ENCODE data around the gene ITGA6. TPM values are rescaled to one million over a fixed set of nuclear protein-coding genes. Genes with fewer than 3 reads are reported as not detected.

The ITGA6 gene
- total RNA-seq, 2 experiments from 2014 or later, result 7.8 to 7.9 TPM

GRCh38 chr2:172402198-172402597 lies 25.2 kb upstream of the ITGA6 start:
- no peak overlapping the region for H3K4me3 Mint-ChIP-seq
- no peaks in the 10 kb centered on the region for H3K36me3 Mint-ChIP-seq (ENCODE audit: low read depth)
- no peak for ATAC-seq
- H3K27ac Mint-ChIP-seq, result no peak overlapping the region
- ChIA-PET CTCF (interaction anchor here (1.1 kb wide), 1 partner anchor 22 kb away, joined by 3 read pairs; no protein-coding TSS in a partner anchor), POLR2A (no interaction called here)
- H3K9me3 Mint-ChIP-seq (ENCODE audit: low read depth), result no peaks in the 10 kb centered on the region
- intact Hi-C loops (cut with DNase I, micrococcal nuclease), result no loop called here
- no peak for DNase-seq
- H3K27me3 Mint-ChIP-seq, result no peaks in the 10 kb centered on the region
- H3K4me1 Mint-ChIP-seq, result no peaks in the 10 kb centered on the region

GRCh38 chr2:172403402-172403801 lies 24.0 kb upstream of the ITGA6 start:
- no peaks in the 10 kb centered on the region for H3K36me3 Mint-ChIP-seq (ENCODE audit: low read depth)
- no peaks in the 10 kb centered on the region for H3K9me3 Mint-ChIP-seq (ENCODE audit: low read depth)
- ATAC-seq, result no peak
- DNase-seq, result no peak
- ChIA-PET POLR2A (no interaction called here), CTCF (interaction anchor here (0.9 to 1.7 kb wide), 4 partner anchors 20 to 183 kb away, joined by 3 to 8 read pairs (median 4); no protein-coding TSS in a partner anchor)
- peaks cover 1% of the 10 kb centered on the region for H3K27me3 Mint-ChIP-seq
- no peak overlapping the region for H3K4me3 Mint-ChIP-seq
- no peaks in the 10 kb centered on the region for H3K4me1 Mint-ChIP-seq
- intact Hi-C loops (cut with DNase I, micrococcal nuclease), result no loop called here
- no peak overlapping the region for H3K27ac Mint-ChIP-seq

GRCh38 chr2:172403881-172404468 lies 23.4 kb upstream of the ITGA6 start:
- peaks cover 1% of the 10 kb centered on the region for H3K27me3 Mint-ChIP-seq
- H3K27ac Mint-ChIP-seq, result no peak overlapping the region
- no peak for ATAC-seq

GRCh38 chr2:172404824-172405223 lies 22.6 kb upstream of the ITGA6 start:
- H3K27ac Mint-ChIP-seq, result no peak overlapping the region
- H3K27me3 Mint-ChIP-seq, result peaks cover 1% of the 10 kb centered on the region
- intact Hi-C loops (cut with DNase I, micrococcal nuclease), result no loop called here
- H3K4me3 Mint-ChIP-seq, result no peak overlapping the region
- H3K36me3 Mint-ChIP-seq (ENCODE audit: low read depth), result no peaks in the 10 kb centered on the region
- POLR2A ChIA-PET, result no interaction called here
- DNase-seq (no peak), ATAC-seq (no peak)
- no peaks in the 10 kb centered on the region for H3K4me1 Mint-ChIP-seq
- CTCF ChIA-PET, result interaction anchor here (1.7 kb wide), 1 partner anchor 18 kb away, joined by 8 read pairs; no protein-coding TSS in a partner anchor
- H3K9me3 Mint-ChIP-seq (ENCODE audit: low read depth), result no peaks in the 10 kb centered on the region

More at GRCh38 chr2:172403881-172404468, 23.4 kb upstream of the ITGA6 start:
- Mint-ChIP-seq H3K4me1 (no peaks in the 10 kb centered on the region), H3K4me3 (no peak overlapping the region), H3K36me3 (ENCODE audit: low read depth) (no peaks in the 10 kb centered on the region), H3K9me3 (ENCODE audit: low read depth) (no peaks in the 10 kb centered on the region)
- no peak for DNase-seq
- ChIA-PET POLR2A (no interaction called here), CTCF (interaction anchor here (0.9 to 1.7 kb wide), 3 partner anchors 19 to 184 kb away, joined by 3 to 8 read pairs (median 5); no protein-coding TSS in a partner anchor)
- intact Hi-C loops (cut with DNase I, micrococcal nuclease), result no loop called here

- ATAC-seq, result no peak
- Mint-ChIP-seq H3K27ac (no peak overlapping the region), H3K27me3 (peaks cover 1% of the 10 kb centered on the region), H3K4me3 (no peak overlapping the region), H3K4me1 (no peaks in the 10 kb centered on the region), H3K36me3 (ENCODE audit: low read depth) (no peaks in the 10 kb centered on the region), H3K9me3 (ENCODE audit: low read depth) (no peaks in the 10 kb centered on the region)
- ChIA-PET POLR2A (no interaction called here), CTCF (no interaction called here)
- intact Hi-C loops (cut with DNase I, micrococcal nuclease), result no loop called here
- no peak for DNase-seq
These were observed 21.7 kb upstream of the ITGA6 start for GRCh38 chr2:172405673-172406072.

GRCh38 chr2:172408143-172408766 lies 19.1 kb upstream of the ITGA6 start:
- H3K36me3 Mint-ChIP-seq (ENCODE audit: low read depth), result no peaks in the 10 kb centered on the region
- DNase-seq (no peak), ATAC-seq (no peak)
- ChIA-PET POLR2A (no interaction called here), CTCF (interaction anchor here (1.7 kb wide), 1 partner anchor 53 kb away, joined by 6 read pairs; no protein-coding TSS in a partner anchor)
- no peak overlapping the region for H3K4me3 Mint-ChIP-seq
- peaks cover 1% of the 10 kb centered on the region for H3K27me3 Mint-ChIP-seq
- H3K9me3 Mint-ChIP-seq (ENCODE audit: low read depth), result no peaks in the 10 kb centered on the region
- intact Hi-C loops (cut with DNase I, micrococcal nuclease), result no loop called here
- no peak overlapping the region for H3K27ac Mint-ChIP-seq
- H3K4me1 Mint-ChIP-seq, result no peaks in the 10 kb centered on the region

GRCh38 chr2:172409042-172409441 lies 18.3 kb upstream of the ITGA6 start:
- no peak overlapping the region for H3K27ac Mint-ChIP-seq
- no peaks in the 10 kb centered on the region for H3K36me3 Mint-ChIP-seq (ENCODE audit: low read depth)
- no peaks in the 10 kb centered on the region for H3K9me3 Mint-ChIP-seq (ENCODE audit: low read depth)
- H3K4me1 Mint-ChIP-seq, result no peaks in the 10 kb centered on the region
- H3K4me3 Mint-ChIP-seq, result no peak overlapping the region
- intact Hi-C loops (cut with DNase I, micrococcal nuclease), result no loop called here
- DNase-seq (no peak), ATAC-seq (no peak)
- ChIA-PET POLR2A (no interaction called here), CTCF (no interaction called here)
- peaks cover 1% of the 10 kb centered on the region for H3K27me3 Mint-ChIP-seq

GRCh38 chr2:172412984-172413492 lies 14.3 kb upstream of the ITGA6 start:
- intact Hi-C loops (cut with DNase I, micrococcal nuclease), result no loop called here
- H3K36me3 Mint-ChIP-seq (ENCODE audit: low read depth), result no peaks in the 10 kb centered on the region
- H3K4me1 Mint-ChIP-seq, result no peaks in the 10 kb centered on the region
- ATAC-seq (no peak), DNase-seq (no peak)
- ChIA-PET CTCF (interaction anchor here (1.5 kb wide), 1 partner anchor 49 kb away, joined by 7 read pairs; no protein-coding TSS in a partner anchor), POLR2A (interaction anchor here (0.6 kb wide), 1 partner anchor 66 kb away, joined by 3 read pairs; no protein-coding TSS in a partner anchor)
- no peak overlapping the region for H3K4me3 Mint-ChIP-seq
- H3K27ac Mint-ChIP-seq, result no peak overlapping the region
- H3K27me3 Mint-ChIP-seq, result no peaks in the 10 kb centered on the region
- H3K9me3 Mint-ChIP-seq (ENCODE audit: low read depth), result no peaks in the 10 kb centered on the region

GRCh38 chr2:172415157-172415864 lies 12.1 kb upstream of the ITGA6 start:
- Mint-ChIP-seq H3K27me3 (no peaks in the 10 kb centered on the region), H3K4me1 (no peaks in the 10 kb centered on the region), H3K9me3 (ENCODE audit: low read depth) (no peaks in the 10 kb centered on the region), H3K36me3 (ENCODE audit: low read depth) (no peaks in the 10 kb centered on the region), H3K4me3 (no peak overlapping the region), H3K27ac (no peak overlapping the region)
- intact Hi-C loops (cut with DNase I, micrococcal nuclease), result no loop called here
- POLR2A ChIA-PET, result no interaction called here
- CTCF ChIA-PET, result interaction anchor here (1.4 to 1.6 kb wide), 2 partner anchors 7 to 9 kb away, joined by 3 to 4 read pairs; no protein-coding TSS in a partner anchor
- no peak for ATAC-seq
- DNase-seq, result no peak

- DNase-seq, result no peak
- H3K4me1 Mint-ChIP-seq, result no peaks in the 10 kb centered on the region
- H3K9me3 Mint-ChIP-seq (ENCODE audit: low read depth), result no peaks in the 10 kb centered on the region
- CTCF ChIA-PET, result interaction anchor here (1.6 kb wide), 1 partner anchor 9 kb away, joined by 3 read pairs; no protein-coding TSS in a partner anchor
- intact Hi-C loops (cut with DNase I, micrococcal nuclease), result no loop called here
- H3K36me3 Mint-ChIP-seq (ENCODE audit: low read depth), result no peaks in the 10 kb centered on the region
- ATAC-seq, result no peak
- H3K27me3 Mint-ChIP-seq, result no peaks in the 10 kb centered on the region
- H3K27ac Mint-ChIP-seq, result no peak overlapping the region
- H3K4me3 Mint-ChIP-seq, result no peak overlapping the region
- POLR2A ChIA-PET, result no interaction called here
These were observed 11.6 kb upstream of the ITGA6 start for GRCh38 chr2:172415865-172416183.

GRCh38 chr2:172416447-172417058 lies 10.8 kb upstream of the ITGA6 start:
- intact Hi-C loops (cut with DNase I, micrococcal nuclease), result no loop called here
- Mint-ChIP-seq H3K27ac (no peak overlapping the region), H3K9me3 (ENCODE audit: low read depth) (no peaks in the 10 kb centered on the region), H3K27me3 (no peaks in the 10 kb centered on the region), H3K4me1 (no peaks in the 10 kb centered on the region), H3K36me3 (ENCODE audit: low read depth) (no peaks in the 10 kb centered on the region), H3K4me3 (no peak overlapping the region)
- POLR2A ChIA-PET, result interaction anchor here (0.7 kb wide), 1 partner anchor 19 kb away, joined by 3 read pairs; no protein-coding TSS in a partner anchor
- DNase-seq (no peak), ATAC-seq (no peak)
- CTCF ChIA-PET, result interaction anchor here (1.6 kb wide), 1 partner anchor 10 kb away, joined by 3 read pairs; no protein-coding TSS in a partner anchor

Data from activated CD4-positive, alpha-beta T cell treated with anti-CD3 and anti-CD28 coated beads for 36 hours (primary cell).